ENCODE results near the gene DLG2.

The DLG2 gene

DNA sequence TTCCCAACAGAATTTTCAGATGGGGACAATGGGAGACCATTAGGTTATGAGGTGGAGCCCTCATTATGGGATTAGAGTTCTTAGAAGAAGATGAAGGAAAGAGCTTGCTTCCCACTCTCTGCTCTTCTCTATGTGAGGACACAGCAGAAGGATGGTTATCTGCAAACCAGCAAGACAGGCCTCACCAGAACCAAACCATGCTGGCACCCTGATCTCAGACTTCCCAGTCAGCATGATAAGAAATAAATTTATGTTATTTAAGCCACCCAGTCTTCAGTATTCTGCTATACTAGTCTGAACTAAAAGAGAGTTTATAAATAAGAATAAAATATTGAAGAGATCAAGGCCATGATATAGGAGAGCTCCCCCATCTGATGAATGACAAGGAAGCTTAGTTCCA lies 1394.6 kb downstream of the DLG2 start:
- no peak for DNase-seq

- DNase-seq, result no peak
Measured at GRCh38 chr11:84230402-84230801, 1396.7 kb downstream of the DLG2 start.

GRCh38 chr11:84227970-84228665 lies 1399.0 kb downstream of the DLG2 start:
- DNase-seq, result no peak

- no peak for DNase-seq
Measured at GRCh38 chr11:84224042-84224441, 1403.1 kb downstream of the DLG2 start.

GRCh38 chr11:84218318-84218717 lies 1408.8 kb downstream of the DLG2 start:
- DNase-seq, result no peak

- no peak for DNase-seq
Measured at GRCh38 chr11:84215672-84216071, 1411.5 kb downstream of the DLG2 start.

- no peak for DNase-seq
Measured at GRCh38 chr11:84214557-84214956, 1412.6 kb downstream of the DLG2 start.

DNA sequence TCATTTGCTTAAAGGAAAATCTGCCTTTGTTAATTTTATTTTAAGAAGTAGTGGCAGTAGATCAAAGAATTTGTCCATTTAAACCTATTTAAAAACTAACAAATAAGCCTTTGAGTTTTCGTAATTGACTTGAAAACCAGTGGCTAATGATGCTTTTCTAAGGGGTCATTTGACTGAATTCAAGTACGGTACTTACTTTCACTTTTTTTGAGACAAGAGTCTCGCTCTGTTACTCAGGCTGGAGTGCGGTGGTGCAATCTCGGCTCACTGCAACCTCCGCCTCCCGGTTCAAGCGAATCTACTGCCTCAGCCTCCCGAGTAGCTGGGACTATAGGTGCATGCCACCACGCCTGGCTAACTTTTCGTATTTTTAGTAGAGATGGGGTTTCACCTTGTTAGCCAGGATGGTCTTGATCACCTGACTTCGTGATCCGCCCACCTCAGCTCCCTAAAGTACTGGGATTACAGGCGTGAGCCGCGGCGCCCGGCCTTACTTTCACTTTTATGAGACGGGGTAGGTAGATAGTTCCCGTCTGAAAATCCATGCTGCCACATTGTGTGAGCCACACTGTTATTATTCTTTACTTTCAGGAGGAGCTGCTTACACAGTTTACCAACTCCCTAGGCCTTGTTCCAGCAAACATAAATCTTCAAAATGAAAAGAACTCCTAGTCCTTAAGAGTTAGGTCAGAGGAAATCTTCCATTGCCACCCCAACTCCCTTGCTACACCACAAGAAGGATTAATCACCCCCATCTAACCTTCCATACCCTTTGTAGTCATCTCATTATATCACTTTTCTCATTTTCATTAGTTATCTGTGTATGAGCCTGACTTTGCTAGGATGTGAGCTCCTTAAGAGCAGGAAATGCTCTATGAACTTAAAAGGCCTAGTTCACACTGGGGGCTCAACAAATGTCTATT lies 1414.4 kb downstream of the DLG2 start:
- DNase-seq, result no peak

DNA sequence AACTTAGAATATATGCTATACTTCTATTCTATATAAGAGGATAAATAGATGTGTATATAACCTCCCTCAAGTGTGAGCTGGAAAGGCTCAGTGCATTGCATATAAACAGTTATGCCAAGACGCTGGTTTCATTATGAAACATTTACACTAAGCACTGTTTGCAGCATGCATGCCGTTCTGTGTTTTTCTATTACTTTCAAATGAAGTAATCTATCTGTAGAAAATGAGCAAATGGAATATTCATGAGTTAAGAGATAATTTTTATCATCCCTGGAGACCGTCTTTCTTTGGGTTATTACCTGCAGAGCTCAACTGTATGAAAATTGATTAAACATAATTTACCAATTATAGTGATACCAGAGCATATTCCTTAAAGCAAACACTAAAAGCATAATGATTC lies 1415.2 kb downstream of the DLG2 start:
- DNase-seq, result no peak

GRCh38 chr11:84194696-84195095 lies 1432.4 kb downstream of the DLG2 start:
- no peak for DNase-seq

DNA sequence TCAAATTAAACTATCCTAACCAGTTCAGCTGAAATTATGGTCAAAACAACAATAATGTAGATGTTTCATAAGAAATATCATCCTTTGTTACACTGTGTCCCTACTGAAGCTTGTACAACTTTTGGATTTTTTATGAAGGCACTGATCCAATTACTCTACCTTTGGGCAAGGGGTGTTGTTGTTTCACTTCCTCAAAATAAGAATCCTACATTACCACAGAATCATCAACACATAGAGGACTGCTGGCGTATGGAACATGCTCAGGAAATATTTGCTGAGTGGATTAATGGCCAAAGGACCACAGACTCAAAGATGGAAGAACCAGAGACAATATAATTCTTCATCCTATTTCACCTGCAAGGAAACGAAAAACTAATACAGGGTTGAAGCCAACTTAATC lies 1433.4 kb downstream of the DLG2 start:
- DNase-seq, result no peak

DNA sequence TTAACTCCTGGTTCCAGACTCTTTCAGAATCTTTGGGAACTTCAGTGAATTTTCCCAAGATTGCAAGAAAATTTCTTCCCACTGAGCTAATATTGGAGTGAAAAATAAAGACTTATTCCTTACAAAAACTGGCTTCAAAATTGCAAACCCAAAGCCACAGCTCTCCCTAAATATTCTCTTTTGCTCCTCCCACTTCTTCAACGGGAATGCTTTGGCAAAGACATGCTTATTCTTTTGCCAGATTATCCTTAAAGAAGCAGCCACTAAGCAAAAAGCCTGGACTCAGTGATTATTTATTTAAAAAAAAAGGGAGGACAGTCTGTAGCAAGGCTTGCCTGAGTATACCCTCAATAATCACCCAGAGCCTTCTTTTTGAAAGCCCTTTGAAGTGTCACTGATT lies 1438.6 kb downstream of the DLG2 start:
- no peak for DNase-seq

GRCh38 chr11:84173078-84173477 lies 1454.1 kb downstream of the DLG2 start:
- no peak for DNase-seq

GRCh38 chr11:84165139-84165538 lies 1462.0 kb downstream of the DLG2 start:
- DNase-seq, result no peak

DNA sequence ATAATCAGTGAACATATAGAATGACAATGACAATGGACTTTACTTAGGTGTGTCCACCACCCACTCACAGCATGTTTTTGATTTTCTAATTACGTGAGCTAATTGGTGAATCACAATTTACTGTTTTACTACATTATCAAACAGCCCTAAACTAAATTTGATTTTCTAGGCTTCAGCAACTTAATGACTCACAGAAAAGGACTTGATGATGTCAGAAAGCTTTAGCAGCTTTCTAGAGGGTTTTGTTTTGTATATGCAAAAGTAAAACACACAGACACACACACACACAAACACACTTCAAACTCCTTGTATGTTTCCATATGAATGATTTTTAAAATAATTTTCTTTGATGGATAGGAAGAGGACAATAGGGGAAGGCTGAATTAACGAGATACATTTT lies 1462.4 kb downstream of the DLG2 start:
- no peak for DNase-seq

GRCh38 chr11:84163116-84163515 lies 1464.0 kb downstream of the DLG2 start:
- no peak for DNase-seq

GRCh38 chr11:84157639-84158038 lies 1469.5 kb downstream of the DLG2 start:
- DNase-seq, result no peak

DNA sequence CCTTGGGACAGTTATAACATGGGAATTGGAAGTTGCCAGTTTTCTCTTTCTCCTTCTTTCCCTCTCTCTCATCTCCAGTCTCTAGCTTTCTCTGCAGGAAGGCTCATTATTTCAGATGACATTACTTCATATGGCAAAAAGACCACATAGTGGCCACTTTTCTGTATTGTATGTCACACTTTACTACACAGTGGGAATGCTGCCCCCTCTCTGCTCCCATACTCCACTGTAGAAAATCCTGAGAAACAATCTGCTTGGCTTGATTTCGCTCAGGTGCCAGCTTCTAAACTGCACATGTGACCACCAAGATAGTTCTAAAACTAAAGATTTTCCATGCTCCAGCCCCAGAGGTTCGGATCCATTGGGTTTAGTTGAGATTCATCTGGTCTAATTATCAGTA lies 1480.3 kb downstream of the DLG2 start:
- no peak for DNase-seq

DNA sequence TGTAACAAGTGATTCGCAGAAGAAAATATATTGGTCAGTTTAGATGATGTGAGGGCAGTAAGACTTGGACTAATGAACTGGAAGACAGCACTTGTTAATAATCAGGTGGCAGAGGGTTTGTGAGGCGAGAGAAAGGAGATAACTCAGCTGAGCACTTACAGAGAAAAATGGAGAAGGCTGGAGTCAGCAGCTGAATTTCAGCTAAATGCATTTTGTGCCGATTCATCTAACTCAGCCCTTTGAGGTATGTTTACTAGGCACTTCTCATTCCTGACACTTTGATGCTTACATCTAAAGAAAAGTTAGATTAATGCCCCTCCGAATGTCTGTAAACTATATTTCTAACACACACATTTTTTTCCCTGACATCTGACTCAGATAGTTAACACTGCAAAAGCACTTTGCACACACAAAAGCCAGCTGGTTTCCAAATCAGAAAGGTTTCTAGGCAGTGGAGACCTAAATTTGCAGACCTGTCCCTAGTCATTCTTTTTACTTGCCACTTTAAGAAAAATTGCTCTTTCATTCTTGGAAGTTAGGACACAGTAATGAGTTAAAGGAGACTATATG lies 1481.4 kb downstream of the DLG2 start:
- DNase-seq, result no peak

GRCh38 chr11:84144531-84144930 lies 1482.6 kb downstream of the DLG2 start:
- no peak for DNase-seq

DNA sequence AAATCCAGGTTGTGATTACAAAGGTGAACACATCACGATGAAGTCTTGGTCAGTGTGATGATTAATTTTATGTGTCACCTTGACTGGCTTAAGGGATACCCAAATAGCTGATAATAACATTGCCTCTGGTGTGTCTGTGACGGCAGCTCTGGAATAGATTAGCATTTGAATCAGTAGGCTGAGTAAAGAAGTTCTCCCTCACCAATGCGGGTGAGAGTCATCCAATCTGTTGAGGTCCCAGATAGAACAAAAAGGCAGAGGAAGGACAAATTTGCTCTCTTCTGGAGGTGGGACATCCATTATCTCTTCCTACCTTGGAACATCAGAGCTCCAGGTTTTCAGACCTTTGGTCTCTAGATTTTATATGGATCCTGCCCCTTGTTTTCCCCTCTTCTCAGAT lies 1484.7 kb downstream of the DLG2 start:
- no peak for DNase-seq

GRCh38 chr11:84140386-84141169 lies 1486.6 kb downstream of the DLG2 start:
- DNase-seq, result no peak

GRCh38 chr11:84137960-84138359 lies 1489.2 kb downstream of the DLG2 start:
- no peak for DNase-seq

Measured in NK-92 treated with Interleukin-12 subunit alpha and Interleukin-12 subunit beta, amount 100 ng/mL, for 24 hours (cell line).